Ishikawa (cell line): Measurements from ENCODE around the gene RLN3.

Experiments
- CEBPB ChIP-seq: IDR thresholded peaks from 2 replicates; pipeline ENCODE4 v1.6.1; 2012
- CREB1 ChIP-seq: IDR thresholded peaks from 2 replicates; pipeline ENCODE4 v1.6.1; 2012; ENCODE audit warnings: low read depth
- EGR1 ChIP-seq: IDR thresholded peaks from 2 replicates; pipeline ENCODE4 v1.6.1; 2012
- EP300 ChIP-seq: IDR thresholded peaks from 2 replicates; pipeline ENCODE4 v1.6.1; 2012; ENCODE audit warnings: borderline replicate concordance
- FOXM1 ChIP-seq: IDR thresholded peaks from 2 replicates; pipeline ENCODE4 v1.6.1; 2012; ENCODE audit warnings: low read depth, borderline replicate concordance
- NFIC ChIP-seq: IDR thresholded peaks from 2 replicates; pipeline ENCODE4 v1.6.1; 2012
- RAD21 ChIP-seq: IDR thresholded peaks from 2 replicates; pipeline ENCODE4 v1.6.1; 2012; ENCODE audit warnings: low read depth
- REST ChIP-seq: IDR thresholded peaks from 2 replicates; pipeline ENCODE4 v1.6.1; 2012; ENCODE audit warnings: low read depth, mild to moderate bottlenecking
- TAF1 ChIP-seq: IDR thresholded peaks from 2 replicates; pipeline ENCODE4 v1.6.1; 2012; ENCODE audit warnings: low read depth, mild to moderate bottlenecking
- TCF12 ChIP-seq: IDR thresholded peaks from 2 replicates; pipeline ENCODE4 v1.6.1; 2012; ENCODE audit warnings: low read depth
- TEAD4 ChIP-seq: IDR thresholded peaks from 2 replicates; pipeline ENCODE4 v1.6.1; 2012
- USF1 ChIP-seq: IDR thresholded peaks from 2 replicates; pipeline ENCODE4 v1.6.1; 2012
- YY1 ChIP-seq: IDR thresholded peaks from 2 replicates; pipeline ENCODE4 v1.6.1; 2012; ENCODE audit warnings: low read depth
- ZBTB7A ChIP-seq: IDR thresholded peaks from 2 replicates; pipeline ENCODE4 v1.6.1; 2012; ENCODE audit warnings: low read depth
- TF ChIP-seq, protein P1 (sequence below): IDR thresholded peaks from 2 replicates; pipeline ENCODE4 v1.6.1; 2012

RLN3 gene

DNA sequence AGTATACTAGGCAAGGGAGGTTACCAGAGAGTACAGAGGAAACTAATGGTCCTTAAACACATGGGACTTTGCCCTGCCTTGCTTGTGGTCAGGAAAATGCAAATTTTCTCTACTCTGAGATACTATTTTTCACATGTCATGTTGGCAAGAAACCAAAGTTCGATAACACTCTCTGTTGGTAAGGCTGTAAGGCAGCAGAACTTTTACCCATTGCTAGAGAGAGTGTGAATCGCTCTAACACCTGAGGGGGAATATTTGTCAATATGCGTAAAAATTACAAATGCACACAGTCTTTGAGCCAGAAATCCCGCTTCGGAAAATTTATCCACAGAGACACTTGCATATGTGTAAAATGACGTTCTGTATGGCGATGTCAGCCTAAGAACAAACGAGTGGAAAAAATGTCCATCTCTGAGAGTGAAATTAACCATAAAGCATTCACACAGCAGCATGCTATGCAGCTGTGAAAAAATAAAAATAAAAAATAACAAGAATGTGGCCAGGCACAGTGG is 12.4 kb upstream of the RLN3 start:
- no peak for TF ChIP-seq RAD21
- TF ChIP-seq FOXM1: no peak
- no peak for TF ChIP-seq TEAD4
- TF ChIP-seq CREB1: no peak
- no peak for TF ChIP-seq USF1
- TF ChIP-seq REST: no peak
- TF ChIP-seq NFIC: no peak
- TF ChIP-seq YY1: no peak
- TF ChIP-seq ZBTB7A: no peak
- no peak for TF ChIP-seq EGR1
- TF ChIP-seq CEBPB: no peak
- TF ChIP-seq EP300: no peak
- TF ChIP-seq, protein P1, sequence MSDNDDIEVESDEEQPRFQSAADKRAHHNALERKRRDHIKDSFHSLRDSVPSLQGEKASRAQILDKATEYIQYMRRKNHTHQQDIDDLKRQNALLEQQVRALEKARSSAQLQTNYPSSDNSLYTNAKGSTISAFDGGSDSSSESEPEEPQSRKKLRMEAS: no peak
- no peak for TF ChIP-seq TCF12
- TF ChIP-seq TAF1: no peak

DNA sequence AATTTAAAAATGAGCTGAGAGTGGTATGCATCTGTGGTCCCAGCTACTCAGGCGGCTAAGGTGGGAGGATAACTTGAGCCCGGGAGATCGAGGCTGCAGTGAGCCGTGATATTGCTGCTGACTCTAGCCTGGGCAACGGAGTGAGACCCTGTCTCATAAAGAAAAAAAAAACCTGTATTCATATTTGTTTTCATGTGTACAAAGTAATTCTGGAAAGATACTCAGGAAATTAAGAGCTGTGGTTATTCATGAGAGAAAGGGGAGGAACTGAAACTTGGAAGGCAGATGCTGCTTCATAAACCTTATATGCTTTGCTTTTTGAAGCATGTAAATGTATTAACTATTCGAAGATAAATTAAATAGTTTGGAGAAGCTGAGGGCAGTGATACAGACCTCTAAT is 8.8 kb upstream of the RLN3 start:
- TF ChIP-seq REST (no peak), CREB1 (no peak), YY1 (no peak), TEAD4 (no peak), TAF1 (no peak), NFIC (no peak), CEBPB (no peak), RAD21 (no peak), TCF12 (no peak)
- TF ChIP-seq, protein P1: no peak

DNA sequence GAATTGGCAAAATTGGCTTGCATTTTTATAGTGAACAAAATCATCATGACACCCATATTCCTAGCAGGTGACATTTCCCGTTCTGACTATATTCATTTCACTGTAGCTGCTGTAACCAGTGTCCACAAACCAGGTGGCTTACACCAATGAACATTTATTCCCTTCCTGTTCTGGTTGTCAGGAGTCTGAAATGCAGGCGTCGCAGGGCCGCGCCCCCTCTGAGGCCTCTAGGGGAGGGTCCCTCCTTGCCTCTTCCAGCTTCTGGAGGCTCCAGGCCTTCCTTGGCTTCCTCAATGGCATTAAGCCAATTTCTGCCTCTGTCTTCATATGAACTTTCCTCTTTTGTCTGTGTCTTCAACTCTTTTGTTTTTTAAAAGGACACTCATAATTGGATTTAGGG is 6.5 kb upstream of the RLN3 start:
- no peak for TF ChIP-seq TAF1
- TF ChIP-seq TEAD4: no peak
- TF ChIP-seq TCF12: no peak
- no peak for TF ChIP-seq REST
- no peak for TF ChIP-seq ZBTB7A
- no peak for TF ChIP-seq USF1
- no peak for TF ChIP-seq CEBPB
- no peak for TF ChIP-seq NFIC
- no peak for TF ChIP-seq CREB1
- no peak for TF ChIP-seq EGR1
- no peak for TF ChIP-seq EP300
- TF ChIP-seq, protein P1: no peak
- no peak for TF ChIP-seq RAD21
- no peak for TF ChIP-seq FOXM1
- TF ChIP-seq YY1: no peak

DNA sequence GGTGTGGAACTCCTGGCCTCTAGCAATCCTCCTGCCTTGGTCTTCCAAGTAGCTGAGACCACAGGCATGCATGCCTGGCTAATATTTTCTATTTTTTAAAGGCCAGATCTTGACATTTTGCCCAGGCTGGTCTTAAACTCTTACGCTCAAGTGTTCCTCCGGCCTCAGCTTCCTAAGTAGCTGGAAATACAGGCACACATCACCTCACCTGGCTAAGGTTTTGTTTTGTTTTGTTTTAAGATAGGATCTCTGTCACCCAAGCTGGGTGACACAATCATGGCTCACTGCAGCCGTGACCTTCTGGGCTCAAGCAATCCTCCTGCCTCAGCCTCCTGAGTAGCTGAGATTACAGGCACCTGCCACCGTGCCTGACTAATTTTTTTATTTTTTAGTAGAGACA is 5.5 kb upstream of the RLN3 start:
- TF ChIP-seq TEAD4: no peak
- TF ChIP-seq, protein P1: no peak
- no peak for TF ChIP-seq CREB1
- TF ChIP-seq RAD21: no peak
- TF ChIP-seq NFIC: no peak
- TF ChIP-seq CEBPB: no peak
- TF ChIP-seq YY1: no peak
- no peak for TF ChIP-seq TAF1
- TF ChIP-seq EP300: no peak
- no peak for TF ChIP-seq FOXM1
- no peak for TF ChIP-seq REST
- TF ChIP-seq EGR1: no peak
- no peak for TF ChIP-seq ZBTB7A
